Heart left ventricle (tissue), 13 donors: ENCODE results near the gene ORC3.

Source experiments
- POLR2A ChIP-seq, 2 donors: fragments of 450-650 bp; IDR thresholded peaks; one replicate each; pipeline ENCODE4 v1.6.1; 2017; ENCODE audit warnings: antibody characterized with exemption in 2 of 2, mild to moderate bottlenecking in 2 of 2, moderate library complexity in 2 of 2
- TF ChIP-seq, protein P1 (sequence below), 12 donors: fragments of 200-600 bp; sonication (generic) in 4 of 12; IDR thresholded peaks; one replicate each; pipeline versions ENCODE4 v1.5.0 to v1.8.0; 2018 to 2022; ENCODE audit warnings: antibody characterized with exemption in 12 of 12, mild to moderate bottlenecking in 5 of 12
- donor health status: ischemic (EF 13 %, LVEDD 7.1; RV severe dilation, severe dysfunction).
- donor health status: DM: no; HTN: yes; CAD: no.
- donor health status: DM: no; HTN: no; CAD: no.
- donor health status: ischemic (EF 25% LVEDD 6.9; RV normal size, moderate dysfunction).
- donor health status: ischemic (EF 25% LVEDD 5.7; RV mildly dilated, moderate dysfunction).
- donor health status: ischemic (EF 35%, LVEDD 5.7; RV mildly dilated, moderate dysfunction).
- donor health status: nonischemic (EF 11% LVEDD 7.7; RV severe dilation, severe dysfunction).
- donor health status: DM: yes; HTN: yes; CAD: no.
- donor health status: PGD.
- donor health status: ischemic (EF 29% LVEDD 5.4; RV normal size, mild dysfunction).
- donor health status: nonischemic (EF 23%, LVEDD 6.1; RV moderate dilation, normal function).

DNA sequence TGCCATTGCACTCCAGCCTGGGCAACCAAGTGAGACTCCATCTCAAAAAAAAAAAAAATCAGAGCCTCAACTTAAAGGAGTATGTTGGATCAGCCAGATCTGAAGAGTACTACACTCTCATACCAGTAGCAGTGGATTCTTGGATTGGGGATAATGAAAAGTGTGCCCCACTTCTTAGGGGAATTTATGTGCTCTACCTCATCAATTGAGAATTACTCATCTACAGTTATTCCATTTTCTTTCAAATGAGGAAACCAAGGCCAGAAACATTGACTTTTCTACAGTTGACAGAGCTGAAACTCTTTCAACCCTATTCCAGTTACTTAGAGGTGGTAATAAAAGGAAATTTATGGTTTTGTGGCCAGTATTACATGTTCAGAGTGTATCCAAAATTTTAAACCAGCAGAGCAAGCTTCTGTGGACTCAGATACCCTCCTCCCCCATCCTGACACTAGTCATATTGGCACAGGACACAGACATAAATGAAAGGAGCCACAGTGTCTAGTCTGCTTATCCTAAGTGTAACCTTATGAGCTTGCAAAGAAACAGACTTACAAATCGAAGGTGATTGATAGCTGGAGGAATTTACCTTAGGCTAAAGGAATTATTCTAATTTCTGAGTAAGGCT, 51.2 kb downstream of the ORC3 start:
- TF ChIP-seq, protein P1, sequence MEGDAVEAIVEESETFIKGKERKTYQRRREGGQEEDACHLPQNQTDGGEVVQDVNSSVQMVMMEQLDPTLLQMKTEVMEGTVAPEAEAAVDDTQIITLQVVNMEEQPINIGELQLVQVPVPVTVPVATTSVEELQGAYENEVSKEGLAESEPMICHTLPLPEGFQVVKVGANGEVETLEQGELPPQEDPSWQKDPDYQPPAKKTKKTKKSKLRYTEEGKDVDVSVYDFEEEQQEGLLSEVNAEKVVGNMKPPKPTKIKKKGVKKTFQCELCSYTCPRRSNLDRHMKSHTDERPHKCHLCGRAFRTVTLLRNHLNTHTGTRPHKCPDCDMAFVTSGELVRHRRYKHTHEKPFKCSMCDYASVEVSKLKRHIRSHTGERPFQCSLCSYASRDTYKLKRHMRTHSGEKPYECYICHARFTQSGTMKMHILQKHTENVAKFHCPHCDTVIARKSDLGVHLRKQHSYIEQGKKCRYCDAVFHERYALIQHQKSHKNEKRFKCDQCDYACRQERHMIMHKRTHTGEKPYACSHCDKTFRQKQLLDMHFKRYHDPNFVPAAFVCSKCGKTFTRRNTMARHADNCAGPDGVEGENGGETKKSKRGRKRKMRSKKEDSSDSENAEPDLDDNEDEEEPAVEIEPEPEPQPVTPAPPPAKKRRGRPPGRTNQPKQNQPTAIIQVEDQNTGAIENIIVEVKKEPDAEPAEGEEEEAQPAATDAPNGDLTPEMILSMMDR (IDR thresholded peaks at IDR 0.05), result no peak
- no peak for TF ChIP-seq POLR2A (IDR thresholded peaks at IDR 0.05)
